HG02798 (cell line): ENCODE results near the gene SARNP.
"Not testable (repeated sequence)": the region's sequence is repeated elsewhere in the genome, so short reads cannot be mapped to it uniquely, and the experiment has no call there.

Experiments used
- ATAC-seq: cut with Tn5 transposase; IDR thresholded peaks from one replicate; pipeline ENCODE4 v1.9.1; 2021; ENCODE audit warnings: mild to moderate bottlenecking; ENCODE audit not compliant: unreplicated experiment, poor library complexity

Gene SARNP

GRCh38 chr12:55840581-55841351 lies 23.2 kb upstream of the SARNP start:
- no peak for ATAC-seq

GRCh38 chr12:55839345-55840140 lies 22.0 kb upstream of the SARNP start:
- no peak for ATAC-seq

GRCh38 chr12:55838361-55838760 lies 20.8 kb upstream of the SARNP start:
- no peak for ATAC-seq

GRCh38 chr12:55834400-55834799 lies 16.9 kb upstream of the SARNP start:
- ATAC-seq = not testable (repeated sequence)

GRCh38 chr12:55833056-55833455 lies 15.5 kb upstream of the SARNP start:
- no peak for ATAC-seq

GRCh38 chr12:55831447-55831815 lies 13.9 kb upstream of the SARNP start:
- no peak for ATAC-seq

- ATAC-seq = no peak
Measured at GRCh38 chr12:55830601-55831446, 13.3 kb upstream of the SARNP start.

GRCh38 chr12:55829967-55830600 lies 12.6 kb upstream of the SARNP start:
- peak; percentile 21 for ATAC-seq

GRCh38 chr12:55828357-55828756 lies 10.8 kb upstream of the SARNP start:
- no peak for ATAC-seq

- ATAC-seq = no peak
Measured at GRCh38 chr12:55827806-55828205, 10.3 kb upstream of the SARNP start.

- no peak for ATAC-seq
Measured at GRCh38 chr12:55824726-55825125, 7.2 kb upstream of the SARNP start.

GRCh38 chr12:55823419-55823818 lies 5.9 kb upstream of the SARNP start:
- ATAC-seq = no peak

- ATAC-seq = no peak
Measured at GRCh38 chr12:55822228-55822627, 4.7 kb upstream of the SARNP start.

GRCh38 chr12:55820679-55821078 lies 3.2 kb upstream of the SARNP start:
- no peak for ATAC-seq

GRCh38 chr12:55818886-55819285 lies 1.4 kb upstream of the SARNP start:
- no peak for ATAC-seq

GRCh38 chr12:55818140-55818728 lies 710 bp upstream of the SARNP start:
- peak; percentile 27 for ATAC-seq

- ATAC-seq = no peak
Measured at GRCh38 chr12:55816881-55817344, 611 bp downstream of the SARNP start.

GRCh38 chr12:55815473-55815872 lies 2.1 kb downstream of the SARNP start:
- ATAC-seq = no peak

GRCh38 chr12:55814257-55814656 lies 3.3 kb downstream of the SARNP start:
- ATAC-seq = no peak

GRCh38 chr12:55812088-55812487 lies 5.4 kb downstream of the SARNP start:
- no peak for ATAC-seq
